H1 (cell line): ENCODE data around the gene RAB3A. TPM values are rescaled to one million over a fixed set of nuclear protein-coding genes. Genes with fewer than 3 reads are reported as not detected.

Experiments used
- BACH1 ChIP-seq: IDR thresholded peaks from 2 replicates; pipeline ENCODE4 v1.6.1; 2012; ENCODE audit warnings: low read length, improper control_type of control experiment
- CEBPB ChIP-seq: IDR thresholded peaks from 2 replicates; pipeline ENCODE4 v1.6.1; 2012; ENCODE audit warnings: low read depth, low read length
- CHD2 ChIP-seq: IDR thresholded peaks from 2 replicates; pipeline ENCODE4 v1.6.1; 2012; ENCODE audit warnings: low read length, improper control_type of control experiment
- EGR1 ChIP-seq: IDR thresholded peaks from 2 replicates; pipeline ENCODE4 v1.6.1; 2011; ENCODE audit warnings: low read depth, low read length, borderline replicate concordance
- NRF1 ChIP-seq: IDR thresholded peaks from 2 replicates; pipeline ENCODE4 v1.6.1; 2011; ENCODE audit warnings: mild to moderate bottlenecking, low read depth, low read length, improper control_type of control experiment
- TBP ChIP-seq: IDR thresholded peaks from 2 replicates; pipeline ENCODE4 v1.6.1; 2011; ENCODE audit warnings: low read depth, low read length, improper control_type of control experiment
- polyA plus RNA-seq, 7 experiments: library from polyadenylated mRNA; depleted of rRNA in 3 of 7; stranded (reverse) in 5 of 7; unstranded in 2 of 7; fragments of >200 nt in 5 of 7; fragments of 200-250 nt in 2 of 7; gene quantifications; 1 replicate in 5 of 7; 2 replicates in 1 of 7; 4 replicates in 1 of 7; pipeline versions ENCODE4 v1.2.1 to v1.2.3, GENCODE V29; 2011 to 2013; ENCODE audit warnings: missing spikeins in 2 of 7, mixed read lengths in 2 of 7
- total RNA-seq: library from RNA; stranded (reverse); fragmentation: NEBNext Ultra II Directional; extraction: Animal tissue kit (Norgen Biotek cat#: 25700); gene quantifications from 2 replicates; pipeline ENCODE4 v1.2.1, GENCODE V29; 2021

Gene RAB3A
- total and polyA plus RNA-seq, 2 of the 8 experiments (the other 6 are each of a cell fraction or from before 2014, with no cell fraction given): 13.6 to 14.2 TPM

GRCh38 chr19:18249834-18250233 is 46.0 kb upstream of the RAB3A start (continued):
- TF ChIP-seq CEBPB: no peak
- no peak for TF ChIP-seq NRF1
- no peak for TF ChIP-seq CHD2
- no peak for TF ChIP-seq BACH1
- no peak for TF ChIP-seq TBP
- no peak for TF ChIP-seq EGR1
